ENCODE results near the gene RNPEPL1. TPM values are rescaled to one million over a fixed set of nuclear protein-coding genes. Genes with fewer than 3 reads are reported as not detected.
A peak's percentile ranks its signal among the peaks of the same experiment; 100 is the strongest.

The RNPEPL1 gene
- total RNA-seq, 1 experiment from 2014 or later, result 88.2 TPM

GRCh38 chr2:240567137-240567871, 980 bp upstream of the RNPEPL1 start:
- ChIA-PET CTCF (no interaction called here), POLR2A (no interaction called here)
- BruUV-seq (replicated peaks), result no TSS peak
- no peak for DNase-seq (ENCODE audit: low read depth, low spot score)
- Histone ChIP-seq H3K4me1 (ENCODE audit: control insufficient read depth, insufficient read depth, low read length) (peaks cover 34% of the 10 kb centered on the region), H3K9me3 (ENCODE audit: control insufficient read depth, insufficient read depth, low read depth, low read length) (no peaks in the 10 kb centered on the region), H3K27ac (ENCODE audit: low read length) (peak overlapping the region; percentile 86), H3K27me3 (ENCODE audit: control insufficient read depth, insufficient read depth, low read length) (no peaks in the 10 kb centered on the region), H3K36me3 (ENCODE audit: control insufficient read depth, insufficient read depth, low read length) (no peaks in the 10 kb centered on the region), H3K4me3 (ENCODE audit: low read depth in 2 of 2, low read length in 2 of 2) (peak overlapping the region; percentile 59 to 62)
- TF ChIP-seq POLR2AphosphoS5 (IDR thresholded peaks at IDR 0.05; ENCODE audit: low read depth, low read length) (no peak), REST (IDR thresholded peaks at IDR 0.05; ENCODE audit: insufficient read depth in 1 of 2, low read depth in 2 of 2, low read length in 1 of 2) (no peak), SIN3A (IDR thresholded peaks at IDR 0.05; ENCODE audit: borderline replicate concordance, insufficient read depth, low read depth, low read length) (no peak), CTCF (IDR thresholded peaks at IDR 0.05) (no peak), TCF7L2 (IDR thresholded peaks at IDR 0.05; ENCODE audit: low read depth, low read length) (no peak)
- in situ Hi-C loops (cut with HindIII; ENCODE audit: low pct_unique_long_range_greater_than_20kb, low sequenced_read_pairs) (no loop called here), intact Hi-C loops (cut with micrococcal nuclease; ENCODE audit: unreplicated experiment) (no loop called here)
- ATAC-seq, result peak; percentile 2

- peaks cover 34% of the 10 kb centered on the region for H3K4me1 ChIP-seq (ENCODE audit: control insufficient read depth, insufficient read depth, low read length)
- in situ Hi-C loops (cut with HindIII; ENCODE audit: low pct_unique_long_range_greater_than_20kb, low sequenced_read_pairs), result no loop called here
- no peaks in the 10 kb centered on the region for H3K36me3 ChIP-seq (ENCODE audit: control insufficient read depth, insufficient read depth, low read length)
- CTCF ChIA-PET, result no interaction called here
- ATAC-seq, result peak; percentile 33
- POLR2A ChIA-PET, result interaction anchor here (0.9 kb wide), 1 partner anchor 8 kb away, joined by 15 read pairs; no protein-coding TSS in a partner anchor
- no TSS peak for BruUV-seq (replicated peaks)
- no peaks in the 10 kb centered on the region for H3K9me3 ChIP-seq (ENCODE audit: control insufficient read depth, insufficient read depth, low read depth, low read length)
- intact Hi-C loops (cut with micrococcal nuclease; ENCODE audit: unreplicated experiment), result no loop called here
- H3K27me3 ChIP-seq (ENCODE audit: control insufficient read depth, insufficient read depth, low read length), result no peaks in the 10 kb centered on the region
- no peak for DNase-seq (ENCODE audit: low read depth, low spot score)
- H3K27ac ChIP-seq (ENCODE audit: low read length), result peak overlapping the region; percentile 75
- peak overlapping the region; percentile 66 to 68 for H3K4me3 ChIP-seq (ENCODE audit: low read depth in 2 of 2, low read length in 2 of 2)
- no peak for TF ChIP-seq REST (IDR thresholded peaks at IDR 0.05; ENCODE audit: insufficient read depth in 1 of 2, low read depth in 2 of 2, low read length in 1 of 2)
- no peak for TF ChIP-seq SIN3A (IDR thresholded peaks at IDR 0.05; ENCODE audit: borderline replicate concordance, insufficient read depth, low read depth, low read length)
- no peak for TF ChIP-seq POLR2AphosphoS5 (IDR thresholded peaks at IDR 0.05; ENCODE audit: low read depth, low read length)
- TF ChIP-seq TCF7L2 (IDR thresholded peaks at IDR 0.05; ENCODE audit: low read depth, low read length), result no peak
- TF ChIP-seq CTCF (IDR thresholded peaks at IDR 0.05), result no peak
These were observed 616 bp downstream of the RNPEPL1 start for GRCh38 chr2:240568678-240569522.
